ENCODE data around the gene SLC8B1. TPM values are rescaled to one million over a fixed set of nuclear protein-coding genes. Genes with fewer than 3 reads are reported as not detected.

The SLC8B1 gene
- total and polyA plus RNA-seq, 9 of the 15 experiments (the other 6 are each of a cell fraction or from before 2014, with no cell fraction given): 0.86 to 34.1 (median 18.5) TPM

DNA sequence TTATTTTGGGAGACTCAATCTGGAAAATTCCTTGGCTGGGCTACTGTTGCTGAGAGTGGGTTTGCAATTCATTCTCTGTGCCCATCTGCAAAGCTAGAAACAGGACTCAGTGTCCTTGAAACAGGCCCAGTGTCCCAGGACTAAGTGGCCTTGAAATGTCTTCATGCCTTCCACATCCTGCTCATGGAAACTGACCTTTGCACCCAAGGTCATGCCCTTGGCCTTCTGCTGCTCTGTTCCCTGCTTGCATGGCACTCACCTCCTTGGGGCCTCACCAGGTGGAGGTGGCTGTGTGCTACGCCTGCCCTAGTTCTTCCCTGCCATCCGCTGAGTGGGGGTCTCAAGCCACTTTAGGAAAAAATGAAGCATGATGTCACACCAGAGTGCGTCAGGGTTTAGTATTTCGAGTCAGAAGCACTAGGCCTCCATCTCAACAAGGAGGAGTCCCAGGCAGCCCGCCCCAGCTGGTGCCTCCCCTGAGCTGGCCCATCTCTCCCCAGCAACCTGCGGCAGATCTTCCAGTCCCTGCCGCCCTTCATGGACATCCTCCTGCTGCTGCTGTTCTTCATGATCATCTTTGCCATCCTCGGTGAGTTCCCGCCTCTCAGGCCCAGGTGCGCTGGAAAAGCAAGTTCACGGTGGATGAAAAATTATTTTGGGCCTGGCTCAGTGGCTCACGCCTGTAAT, 65.5 kb downstream of the SLC8B1 start:
- in situ Hi-C loops (cut with MboI) (no loop called here), intact Hi-C loops (cut with micrococcal nuclease) (no loop called here)
- H3K9ac ChIP-seq (ENCODE audit: insufficient read depth in 1 of 2, low read depth in 2 of 2, low read length in 2 of 2): peak overlapping the region in 1 of 2 experiments; percentile 13; a peak in 1 of 4 replicates
- no peaks in the 10 kb centered on the region for H3K9me3 ChIP-seq (replicated peaks; ENCODE audit: control insufficient read depth, insufficient read depth, low read depth, low read length)
- no peak overlapping the region for H2AFZ ChIP-seq (ENCODE audit: low read depth, low read length)
- ATAC-seq: no peak
- peaks cover 48% of the 10 kb centered on the region; the same call in 2 of the 3 replicates for H3K36me3 ChIP-seq (ENCODE audit: control insufficient read depth, insufficient read depth, low read length)
- CTCF ChIA-PET (ENCODE audit: low intra/inter-chr PET ratio): no interaction called here
- peaks cover 13 to 16% of the 10 kb centered on the region in 2 experiments for H3K4me1 ChIP-seq (replicated peaks in 1 of 2; ENCODE audit: control insufficient read depth in 2 of 2, insufficient read depth in 2 of 2, low read length in 2 of 2)
- H3K27ac ChIP-seq (ENCODE audit: extremely low read depth, low read depth, low read length): no peak overlapping the region
- no peak overlapping the region for H3K4me3 ChIP-seq
- POLR2A ChIA-PET: interaction anchor here (0.7 kb wide), 1 partner anchor 20 kb away, joined by 3 read pairs; no protein-coding TSS in a partner anchor
- BruUV-seq (replicated peaks): no TSS peak
- H3K9me1 ChIP-seq (ENCODE audit: control insufficient read depth, insufficient read depth, low read length): no peaks in the 10 kb centered on the region
- H4K20me1 ChIP-seq (replicated peaks; ENCODE audit: control insufficient read depth, insufficient read depth, low read length): no peaks in the 10 kb centered on the region
- H3K27me3 ChIP-seq (ENCODE audit: control insufficient read depth in 2 of 2, insufficient read depth in 2 of 2, low read length in 2 of 2): no peaks in the 10 kb centered on the region
- WGBS (ENCODE audit: insufficient coverage, low coverage, missing lambda C conversion rate): 84% methylated on average over 12 of the region's 12 CpGs
- DNase-seq (ENCODE audit: extremely low read depth in 1 of 4, low spot score in 3 of 4): no peak
- no peaks in the 10 kb centered on the region for H3K79me2 ChIP-seq (ENCODE audit: control insufficient read depth, insufficient read depth, low read length)
- no peak overlapping the region for H3K4me2 ChIP-seq (ENCODE audit: insufficient read depth, low read length)
- FAIRE-seq: no peak
- TF ChIP-seq FOS (IDR thresholded peaks at IDR 0.05; ENCODE audit: extremely low read depth, insufficient read length) (no peak), RBM15 (IDR thresholded peaks at IDR 0.05; ENCODE audit: insufficient read depth, low read length) (no peak), NR2C2 (CRISPR knock-in tag; IDR thresholded peaks at IDR 0.05) (no peak), NR2C2 (tag; IDR thresholded peaks at IDR 0.05) (no peak), TEAD2 (tag; IDR thresholded peaks at IDR 0.05) (no peak), HMGN3 (IDR thresholded peaks at IDR 0.05; ENCODE audit: borderline replicate concordance, extremely low read depth, insufficient read length, low read depth, low read length) (no peak), AFF1 (IDR thresholded peaks at IDR 0.05; ENCODE audit: low read depth in 1 of 2, partially characterized antibody in 2 of 2) (no peak), EGR1 (conservative IDR thresholded peaks at IDR 0.05) (no peak), HEY1 (CRISPR knock-in tag; IDR thresholded peaks at IDR 0.05; ENCODE audit: borderline replicate concordance) (no peak), RUNX1 (IDR thresholded peaks at IDR 0.05; ENCODE audit: low read depth) (no peak), ESRRA (IDR thresholded peaks at IDR 0.05; ENCODE audit: borderline replicate concordance, low read depth) (no peak), ZMIZ1 (IDR thresholded peaks at IDR 0.05; ENCODE audit: low read depth in 2 of 2, low read length in 2 of 2) (no peak), TAF9B (IDR thresholded peaks at IDR 0.05; ENCODE audit: partially characterized antibody) (no peak)
- TF ChIP-seq, protein P1, sequence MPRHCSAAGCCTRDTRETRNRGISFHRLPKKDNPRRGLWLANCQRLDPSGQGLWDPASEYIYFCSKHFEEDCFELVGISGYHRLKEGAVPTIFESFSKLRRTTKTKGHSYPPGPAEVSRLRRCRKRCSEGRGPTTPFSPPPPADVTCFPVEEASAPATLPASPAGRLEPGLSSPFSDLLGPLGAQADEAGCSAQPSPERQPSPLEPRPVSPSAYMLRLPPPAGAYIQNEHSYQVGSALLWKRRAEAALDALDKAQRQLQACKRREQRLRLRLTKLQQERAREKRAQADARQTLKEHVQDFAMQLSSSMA (CRISPR knock-in tag; IDR thresholded peaks at IDR 0.05): no peak

Measured in K562 (cell line).